Keratinocyte (primary cell): ENCODE results near the gene ASTN2.

Source experiments
- EZH2 ChIP-seq: IDR thresholded peaks from one replicate; pipeline ENCODE4 v1.6.1; 2012; ENCODE audit warnings: inconsistent platforms, mild to moderate bottlenecking, low read length, moderate library complexity
- TF ChIP-seq, protein P1 (sequence below), 3 experiments: IDR thresholded peaks in 1 of 3; conservative IDR thresholded peaks in 1 of 3; optimal IDR thresholded peaks in 1 of 3; 2 replicates in 2 of 3; 3 replicates in 1 of 3; pipeline versions ENCODE3 to v1.5.1; 2011; ENCODE audit warnings: low read length in 3 of 3, mild to moderate bottlenecking in 3 of 3, moderate library complexity in 2 of 3, control low read depth in 1 of 3, inconsistent platforms in 1 of 3; ENCODE audit not compliant: insufficient read depth in 2 of 3; ENCODE audit errors: extremely low read depth in 1 of 3

DNA sequence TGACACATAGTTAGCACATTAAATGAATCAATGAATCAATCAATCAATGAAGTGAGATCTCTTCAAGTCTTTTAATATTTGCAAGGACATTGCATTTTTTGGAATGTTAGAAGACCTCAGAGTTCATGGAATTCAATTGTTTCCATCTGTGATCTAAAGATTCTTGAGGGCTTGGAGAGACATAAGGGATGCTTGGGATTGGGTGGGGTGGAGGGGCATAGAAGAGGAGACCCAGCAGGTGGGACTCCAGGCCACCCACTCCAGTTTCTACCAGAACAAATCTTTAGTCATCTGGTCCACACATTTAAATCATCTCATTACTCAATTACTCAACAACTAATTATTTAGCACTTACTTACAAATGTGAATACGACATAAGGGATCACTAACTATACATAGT is 978.7 kb downstream of the ASTN2 start:
- TF ChIP-seq, protein P1, sequence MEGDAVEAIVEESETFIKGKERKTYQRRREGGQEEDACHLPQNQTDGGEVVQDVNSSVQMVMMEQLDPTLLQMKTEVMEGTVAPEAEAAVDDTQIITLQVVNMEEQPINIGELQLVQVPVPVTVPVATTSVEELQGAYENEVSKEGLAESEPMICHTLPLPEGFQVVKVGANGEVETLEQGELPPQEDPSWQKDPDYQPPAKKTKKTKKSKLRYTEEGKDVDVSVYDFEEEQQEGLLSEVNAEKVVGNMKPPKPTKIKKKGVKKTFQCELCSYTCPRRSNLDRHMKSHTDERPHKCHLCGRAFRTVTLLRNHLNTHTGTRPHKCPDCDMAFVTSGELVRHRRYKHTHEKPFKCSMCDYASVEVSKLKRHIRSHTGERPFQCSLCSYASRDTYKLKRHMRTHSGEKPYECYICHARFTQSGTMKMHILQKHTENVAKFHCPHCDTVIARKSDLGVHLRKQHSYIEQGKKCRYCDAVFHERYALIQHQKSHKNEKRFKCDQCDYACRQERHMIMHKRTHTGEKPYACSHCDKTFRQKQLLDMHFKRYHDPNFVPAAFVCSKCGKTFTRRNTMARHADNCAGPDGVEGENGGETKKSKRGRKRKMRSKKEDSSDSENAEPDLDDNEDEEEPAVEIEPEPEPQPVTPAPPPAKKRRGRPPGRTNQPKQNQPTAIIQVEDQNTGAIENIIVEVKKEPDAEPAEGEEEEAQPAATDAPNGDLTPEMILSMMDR (optimal IDR thresholded peaks at IDR 0.05 in 1 of 3, IDR thresholded peaks at IDR 0.05 in 1 of 3, conservative IDR thresholded peaks at IDR 0.05 in 1 of 3; ENCODE audit: extremely low read depth in 1 of 3, insufficient read depth in 2 of 3, low read length in 3 of 3): no peak
- TF ChIP-seq EZH2: no peak
